ENCODE measurements around the gene B3GNT5.
A peak's percentile ranks its signal among the peaks of the same experiment; 100 is the strongest.

B3GNT5 gene

GRCh38 chr3:183267140-183267539 is 14.1 kb downstream of the B3GNT5 start:
- TF ChIP-seq CTCF (conservative IDR thresholded peaks at IDR 0.05), result no peak
- no peak overlapping the region for H3K27ac ChIP-seq

DNA sequence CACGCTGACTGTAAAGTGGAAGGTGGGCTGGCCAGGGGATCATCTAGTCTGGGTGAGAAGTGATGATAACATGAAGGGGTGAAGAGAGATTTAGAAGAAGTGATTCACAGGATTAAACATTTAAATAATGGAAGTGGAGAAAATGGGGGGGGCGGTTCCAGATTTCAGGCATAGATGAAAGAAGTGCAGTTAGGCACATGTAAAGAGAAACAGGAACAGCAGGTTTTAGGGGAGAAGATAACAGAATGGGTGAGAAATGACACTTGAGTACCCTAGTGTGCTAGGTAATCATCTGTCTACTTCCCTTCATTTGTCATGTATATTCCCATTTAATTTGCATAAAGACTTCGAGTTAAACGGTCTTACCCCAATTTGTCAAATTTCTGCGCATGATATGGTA is 15.3 kb downstream of the B3GNT5 start:
- TF ChIP-seq CTCF (conservative IDR thresholded peaks at IDR 0.05), result no peak
- H3K27ac ChIP-seq, result no peak overlapping the region

DNA sequence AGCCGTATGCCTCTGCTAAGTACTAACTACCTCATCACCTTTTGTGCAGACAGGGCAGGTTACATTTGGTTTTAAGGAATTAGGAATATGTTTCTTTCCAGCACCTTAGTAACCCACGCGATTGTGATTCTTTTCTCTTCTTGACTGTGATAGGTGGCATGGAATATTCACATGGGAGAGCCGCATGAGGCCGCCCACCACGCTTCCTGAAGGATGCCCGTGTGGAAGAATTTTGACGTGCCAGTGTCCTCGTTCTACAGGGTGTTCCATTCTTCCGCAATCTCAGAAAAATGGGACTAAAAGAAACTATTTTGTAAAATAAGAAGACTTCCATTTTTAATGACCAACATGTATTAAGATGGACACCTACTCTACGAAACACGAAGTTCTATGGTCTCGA is 16.3 kb downstream of the B3GNT5 start:
- no peak for TF ChIP-seq CTCF (conservative IDR thresholded peaks at IDR 0.05)
- H3K27ac ChIP-seq, result no peak overlapping the region

GRCh38 chr3:183270344-183270743 is 17.3 kb downstream of the B3GNT5 start:
- TF ChIP-seq CTCF (conservative IDR thresholded peaks at IDR 0.05), result no peak

DNA sequence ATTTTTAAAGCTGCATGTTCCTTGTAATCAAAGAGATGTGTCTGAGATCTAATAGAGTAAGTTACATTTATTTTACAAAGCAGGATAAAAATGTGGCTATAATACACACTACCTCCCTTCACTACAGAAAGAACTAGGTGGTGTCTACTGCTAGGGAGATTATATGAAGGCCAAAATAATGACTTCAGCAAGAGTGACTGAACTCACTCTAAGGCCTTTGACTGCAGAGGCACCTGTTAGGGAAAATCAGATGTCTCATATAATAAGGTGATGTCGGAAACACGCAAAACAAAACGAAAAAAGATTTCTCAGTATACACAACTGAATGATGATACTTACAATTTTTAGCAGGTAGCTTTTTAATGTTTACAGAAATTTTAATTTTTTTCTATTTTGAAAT is 19.1 kb downstream of the B3GNT5 start:
- H3K27ac ChIP-seq, result no peak overlapping the region
- TF ChIP-seq CTCF (conservative IDR thresholded peaks at IDR 0.05), result no peak

More at GRCh38 chr3:183270344-183270743, 17.3 kb downstream of the B3GNT5 start:
- H3K27ac ChIP-seq, result no peak overlapping the region

GRCh38 chr3:183272791-183273190 is 19.7 kb downstream of the B3GNT5 start:
- no peak overlapping the region for H3K27ac ChIP-seq
- TF ChIP-seq CTCF (conservative IDR thresholded peaks at IDR 0.05), result no peak

GRCh38 chr3:183274609-183275008 is 21.6 kb downstream of the B3GNT5 start:
- TF ChIP-seq CTCF (conservative IDR thresholded peaks at IDR 0.05), result no peak
- H3K27ac ChIP-seq, result peak overlapping the region; percentile 48

- peak overlapping the region; percentile 48 for H3K27ac ChIP-seq
- no peak for TF ChIP-seq CTCF (conservative IDR thresholded peaks at IDR 0.05)
These were observed 22.4 kb downstream of the B3GNT5 start for GRCh38 chr3:183275418-183275817.

Data from VCaP (cell line).